Retinal pigment epithelial cell (primary cell): ENCODE results near the gene CAPN2.
A peak's percentile ranks its signal among the peaks of the same experiment; 100 is the strongest.

Experiments used
- DNase-seq: peaks from one replicate; pipeline ENCODE4 v3.0.0-alpha.2; 2010; ENCODE audit warnings: low read depth
- H3K4me3 ChIP-seq: 2 replicates; pipeline ENCODE4 v1.5.1; 2011; ENCODE audit warnings: mild to moderate bottlenecking, low read length, control low read depth, moderate library complexity
- TF ChIP-seq, protein P1 (sequence below): conservative IDR thresholded peaks from 2 replicates; pipeline ENCODE4 v1.5.1; 2011; ENCODE audit warnings: low read depth, low read length, control low read depth, inconsistent platforms

CAPN2 gene

DNA sequence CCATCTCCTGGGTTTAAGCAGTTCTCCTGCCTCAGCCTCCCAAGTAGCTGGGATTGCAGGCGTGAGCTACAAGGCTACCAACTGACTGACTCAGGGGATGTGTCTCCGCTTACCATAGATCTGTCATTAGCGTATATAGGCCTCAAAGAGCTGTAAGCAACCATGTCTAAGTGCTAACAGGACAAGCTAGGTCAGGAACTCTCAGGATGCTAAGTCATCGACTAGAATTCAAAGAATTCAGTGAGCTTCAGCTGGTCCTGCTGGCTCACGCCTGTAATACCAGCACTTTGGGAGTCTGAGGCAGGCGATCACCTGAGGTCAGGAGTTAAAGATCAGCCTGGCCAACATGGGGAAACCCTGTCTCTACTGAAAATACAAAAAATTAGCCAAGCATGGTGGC is 29.5 kb downstream of the CAPN2 start:
- H3K4me3 ChIP-seq = no peak overlapping the region
- DNase-seq = peak; percentile 51
- TF ChIP-seq, protein P1, sequence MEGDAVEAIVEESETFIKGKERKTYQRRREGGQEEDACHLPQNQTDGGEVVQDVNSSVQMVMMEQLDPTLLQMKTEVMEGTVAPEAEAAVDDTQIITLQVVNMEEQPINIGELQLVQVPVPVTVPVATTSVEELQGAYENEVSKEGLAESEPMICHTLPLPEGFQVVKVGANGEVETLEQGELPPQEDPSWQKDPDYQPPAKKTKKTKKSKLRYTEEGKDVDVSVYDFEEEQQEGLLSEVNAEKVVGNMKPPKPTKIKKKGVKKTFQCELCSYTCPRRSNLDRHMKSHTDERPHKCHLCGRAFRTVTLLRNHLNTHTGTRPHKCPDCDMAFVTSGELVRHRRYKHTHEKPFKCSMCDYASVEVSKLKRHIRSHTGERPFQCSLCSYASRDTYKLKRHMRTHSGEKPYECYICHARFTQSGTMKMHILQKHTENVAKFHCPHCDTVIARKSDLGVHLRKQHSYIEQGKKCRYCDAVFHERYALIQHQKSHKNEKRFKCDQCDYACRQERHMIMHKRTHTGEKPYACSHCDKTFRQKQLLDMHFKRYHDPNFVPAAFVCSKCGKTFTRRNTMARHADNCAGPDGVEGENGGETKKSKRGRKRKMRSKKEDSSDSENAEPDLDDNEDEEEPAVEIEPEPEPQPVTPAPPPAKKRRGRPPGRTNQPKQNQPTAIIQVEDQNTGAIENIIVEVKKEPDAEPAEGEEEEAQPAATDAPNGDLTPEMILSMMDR = no peak

DNA sequence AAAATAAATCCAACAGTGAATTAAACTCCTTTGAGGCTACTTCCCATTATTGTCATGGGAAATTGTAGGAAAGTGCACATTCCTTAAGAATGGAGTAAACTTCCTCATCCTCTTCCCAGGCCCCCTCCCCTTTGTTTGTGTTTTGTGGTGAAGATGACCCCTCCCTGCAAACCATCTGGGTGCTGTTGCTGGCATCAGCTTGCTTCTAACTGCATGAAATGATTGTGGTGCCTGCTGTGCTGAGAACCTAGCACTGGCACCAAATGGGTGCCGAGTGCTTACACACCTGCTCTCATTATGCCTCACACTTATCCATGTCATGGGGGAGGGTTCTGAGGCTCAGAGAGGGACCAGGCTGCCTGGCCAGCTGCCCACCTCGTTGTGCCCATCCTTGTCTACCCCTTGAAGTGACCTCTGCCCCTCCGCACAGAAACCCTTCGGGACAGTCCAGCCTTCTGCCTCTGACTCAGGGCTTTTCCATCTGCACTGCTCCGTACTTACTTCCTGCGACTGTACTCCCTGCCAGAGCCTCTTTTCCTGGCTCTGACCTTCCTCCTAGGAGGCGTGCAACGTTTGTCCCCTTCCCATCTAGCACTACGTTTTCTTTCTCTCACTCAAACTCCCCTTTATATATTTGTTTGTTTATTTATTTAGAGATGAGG is 30.6 kb downstream of the CAPN2 start:
- no peak for DNase-seq
- TF ChIP-seq, protein P1 = no peak
- H3K4me3 ChIP-seq = no peak overlapping the region

DNA sequence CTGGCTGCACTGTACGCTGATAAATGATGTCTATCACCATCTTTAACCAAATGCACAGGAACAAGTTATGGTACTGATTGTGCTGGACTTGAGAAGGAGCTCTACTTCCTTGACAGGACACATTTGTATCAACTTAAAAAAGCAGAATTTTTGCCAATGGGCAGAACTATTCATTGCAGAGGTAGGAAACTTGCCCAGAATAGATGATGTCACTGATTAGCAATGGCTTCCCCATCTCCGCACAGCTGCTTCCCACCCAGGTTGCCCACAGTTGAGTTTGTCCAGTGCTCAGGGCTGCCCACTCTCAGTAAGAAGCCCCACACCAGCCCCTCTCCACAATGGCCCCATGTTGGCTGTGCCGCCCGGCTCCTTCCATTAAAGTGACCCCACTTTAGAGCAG is 33.4 kb downstream of the CAPN2 start:
- no peak overlapping the region for H3K4me3 ChIP-seq
- DNase-seq = no peak
- TF ChIP-seq, protein P1 = no peak

DNA sequence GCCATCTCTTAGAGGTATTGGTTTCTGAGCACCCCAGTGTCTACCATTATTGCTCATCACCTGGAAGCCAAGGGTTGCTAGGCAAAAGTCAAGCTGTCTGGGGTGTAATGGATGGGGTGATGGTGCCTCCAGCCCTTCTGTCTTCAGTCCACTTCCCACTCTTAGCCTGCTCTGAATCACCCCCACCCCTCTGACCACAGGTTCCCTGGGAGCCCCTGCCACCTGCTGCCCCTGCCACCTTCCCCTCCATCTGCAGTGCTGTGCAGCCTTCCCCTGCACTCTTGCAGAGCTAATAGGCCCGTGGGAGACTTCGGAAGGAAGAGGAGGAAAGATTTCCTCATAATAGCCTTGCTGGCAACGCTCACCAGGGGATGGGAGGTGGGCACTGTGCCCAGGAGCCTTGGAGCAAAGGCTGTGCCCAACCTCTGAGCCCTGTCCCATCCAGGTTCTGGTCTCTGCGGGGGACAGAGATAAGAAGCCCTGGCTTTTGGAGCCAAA is 35.5 kb downstream of the CAPN2 start:
- no peak overlapping the region for H3K4me3 ChIP-seq
- DNase-seq = no peak
- TF ChIP-seq, protein P1 = no peak

DNA sequence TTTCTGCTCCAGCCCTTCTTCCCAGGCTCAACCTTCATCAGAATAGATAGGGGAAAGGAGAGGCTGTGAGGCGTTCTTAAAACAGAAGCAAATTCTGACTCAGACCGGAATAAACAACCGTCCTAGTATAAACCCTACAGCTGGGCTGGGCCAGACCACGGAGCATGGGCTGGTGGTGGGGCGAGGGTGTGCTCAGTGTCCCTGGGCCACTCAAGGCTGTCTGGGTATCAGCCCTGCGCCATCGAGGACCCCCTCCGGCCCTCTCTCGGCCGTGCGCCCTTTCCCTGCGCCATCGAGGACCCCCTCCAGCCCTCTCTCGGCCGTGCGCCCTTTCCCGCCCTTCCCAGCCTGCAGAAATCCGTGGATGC is 36.0 kb downstream of the CAPN2 start:
- DNase-seq = no peak
- H3K4me3 ChIP-seq = no peak overlapping the region
- TF ChIP-seq, protein P1 = no peak

- H3K4me3 ChIP-seq = peak overlapping the region; percentile 16
- DNase-seq = no peak
- TF ChIP-seq, protein P1 = peak; percentile 84
These were observed 36.7 kb downstream of the CAPN2 start for GRCh38 chr1:223748773-223749733.
